ENCODE data around the gene C1QTNF8. TPM values are rescaled to one million over a fixed set of nuclear protein-coding genes. Genes with fewer than 3 reads are reported as not detected.

C1QTNF8 gene, protein sequence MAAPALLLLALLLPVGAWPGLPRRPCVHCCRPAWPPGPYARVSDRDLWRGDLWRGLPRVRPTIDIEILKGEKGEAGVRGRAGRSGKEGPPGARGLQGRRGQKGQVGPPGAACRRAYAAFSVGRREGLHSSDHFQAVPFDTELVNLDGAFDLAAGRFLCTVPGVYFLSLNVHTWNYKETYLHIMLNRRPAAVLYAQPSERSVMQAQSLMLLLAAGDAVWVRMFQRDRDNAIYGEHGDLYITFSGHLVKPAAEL
- 0.05 to 0.08 TPM in 2 of 5 replicates, not detected in the others for total RNA-seq (2022; extraction: Qiagen RNA extraction)

DNA sequence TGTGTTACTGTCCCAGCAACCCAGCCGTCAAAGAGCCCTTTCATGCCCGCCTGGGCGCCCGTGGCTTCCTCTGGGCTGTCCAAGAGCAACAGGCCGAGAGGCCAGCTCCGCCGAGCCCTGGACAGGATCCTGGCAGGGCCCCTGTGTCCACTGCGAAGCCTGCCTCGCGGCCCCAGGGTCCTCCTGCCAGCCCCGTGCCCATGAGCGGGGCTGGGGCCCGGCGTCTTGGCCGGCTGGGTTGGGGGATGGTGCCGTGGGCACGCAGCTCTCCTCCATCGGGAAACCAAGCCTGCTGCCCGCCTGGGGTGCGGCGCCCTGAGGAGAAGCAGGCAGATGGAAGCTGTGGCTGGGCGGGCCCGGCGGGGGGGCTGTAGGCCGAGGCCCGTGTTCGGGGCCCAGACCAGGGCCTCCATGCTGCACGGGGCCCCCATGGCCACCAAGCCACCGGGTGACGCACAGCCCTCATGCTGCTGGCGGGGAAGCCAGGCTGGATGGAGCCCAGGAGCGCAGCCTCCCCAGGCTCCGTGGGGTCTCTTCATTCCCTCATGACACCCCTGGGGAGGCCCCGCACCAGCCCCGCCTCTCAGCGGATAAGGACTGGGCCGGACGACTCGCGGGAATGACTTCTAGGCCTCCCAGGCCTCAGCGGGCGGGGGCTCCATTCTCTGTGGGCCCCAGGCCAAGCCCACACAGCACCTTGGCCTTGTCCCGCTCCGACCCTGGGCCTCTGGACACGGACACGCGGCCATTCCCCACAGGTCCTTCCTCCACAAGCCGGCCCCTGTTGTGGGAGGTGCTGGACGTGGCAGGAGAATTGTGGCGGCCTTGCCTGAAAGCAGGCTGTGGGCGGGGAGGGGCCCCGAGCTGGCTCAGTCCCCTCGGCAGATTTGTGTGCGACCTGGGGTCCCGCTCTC, at the start of gene C1QTNF8:
TSS of gene C1QTNF8 (minus strand) at position 76 of the 914 bp plus-strand sequence. CDS start 1,322 bp downstream, outside the sequence.

GRCh38 chr16:1072526-1073261, 23.4 kb downstream of the C1QTNF8 start, which contains the start of gene SSTR5:
Gene SSTR5 (plus strand): TSS chr16:1072747. CDS start chr16:1078869, 6,122 bp downstream.

Other genes starting within 250 kb of the C1QTNF8 start
- gene LMF1, start 125.3 kb downstream of the C1QTNF8 start, total RNA-seq (2022; extraction: Qiagen RNA extraction), result 7.0 to 11.2 TPM (median 9.4 TPM) in 5 replicates
- 1.9 to 3.6 TPM (median 3.0 TPM) in 5 replicates for gene SOX8, start 114.5 kb downstream of the C1QTNF8 start, total RNA-seq (2022; extraction: Qiagen RNA extraction)
- 0.51 to 0.79 TPM (median 0.60 TPM) in 5 replicates for gene SSTR5, start 23.5 kb downstream of the C1QTNF8 start, total RNA-seq (2022; extraction: Qiagen RNA extraction)
- gene CACNA1H, start 56.9 kb upstream of the C1QTNF8 start, total RNA-seq (2022; extraction: Qiagen RNA extraction), result 12.7 to 20.5 TPM (median 17.0 TPM) in 5 replicates
- 0.07 to 0.16 TPM (median 0.13 TPM) in 4 of 5 replicates, not detected in the other for gene TPSG1, start 129.0 kb upstream of the C1QTNF8 start, total RNA-seq (2022; extraction: Qiagen RNA extraction)
- gene TPSB2, start 133.9 kb upstream of the C1QTNF8 start, total RNA-seq (2022; extraction: Qiagen RNA extraction), result 0.09 to 0.11 TPM in 2 of 5 replicates, not detected in the others
- gene TPSAB1, start 144.5 kb upstream of the C1QTNF8 start, total RNA-seq (2022; extraction: Qiagen RNA extraction), result 0.06 to 0.10 TPM in 2 of 5 replicates, not detected in the others
- not detected in 5 replicates for gene TPSD1, start 159.8 kb upstream of the C1QTNF8 start, total RNA-seq (2022; extraction: Qiagen RNA extraction)
- gene UBE2I, start 213.4 kb upstream of the C1QTNF8 start, total RNA-seq (2022; extraction: Qiagen RNA extraction), result 148 to 182 TPM (median 160 TPM) in 5 replicates
- 0.69 to 1.4 TPM (median 0.95 TPM) in 5 replicates for gene BAIAP3, start 237.4 kb upstream of the C1QTNF8 start, total RNA-seq (2022; extraction: Qiagen RNA extraction)

Data from A549 treated with AZD2906 at 1 μM for 4 hours (cell line).